Left lung (tissue), 10 donors: Measurements from ENCODE around the gene MGST3. TPM values are rescaled to one million over a fixed set of nuclear protein-coding genes. Genes with fewer than 3 reads are reported as not detected.

Experiments used
- ATAC-seq: fragments of 200-7000 bp; cut with Tn5 transposase; one replicate; pipeline ENCODE4 v1.9.1; 2020; ENCODE audit warnings: moderate library complexity
- DNase-seq, 4 donors: peaks; one replicate each; pipeline ENCODE4 v3.0.0-alpha.2; 2013 to 2020
- H3K27ac ChIP-seq, 2 donors: fragments of 200-600 bp; sonication (generic) in 1 of 2; one replicate each; pipeline versions ENCODE4 v1.5.0 to v1.8.0; 2020 to 2021
- H3K27me3 ChIP-seq, 2 donors: fragments of 200-600 bp; sonication (generic) in 1 of 2; one replicate each; pipeline versions ENCODE4 v1.5.0 to v1.8.0; 2020 to 2021
- H3K36me3 ChIP-seq, 2 donors: fragments of 200-600 bp; sonication (generic) in 1 of 2; one replicate each; pipeline versions ENCODE4 v1.5.0 to v1.8.0; 2020 to 2021
- H3K4me1 ChIP-seq, 2 donors: fragments of 200-600 bp; one replicate each; pipeline ENCODE4 v1.8.0; 2021
- H3K4me3 ChIP-seq, 2 donors: fragments of 200-600 bp; sonication (generic) in 1 of 2; one replicate each; pipeline versions ENCODE4 v1.5.0 to v1.8.0; 2020 to 2021; ENCODE audit warnings: mild to moderate bottlenecking in 1 of 2
- H3K9me3 ChIP-seq, 2 donors: fragments of 200-600 bp; sonication (generic) in 1 of 2; one replicate each; pipeline versions ENCODE4 v1.5.0 to v1.8.0; 2020 to 2021
- intact Hi-C, 2 donors: fragments of 100-400 bp; cut with DNase I; formaldehyde crosslinking; loops; one replicate each; pipeline versions ENCODE4 v1.11.2 to v1.14.2; 2022
- polyA plus RNA-seq, 6 donors: library from polyadenylated mRNA; unstranded; fragments of 120-200 nt; gene quantifications; one replicate each; pipeline ENCODE4 v1.2.1, GENCODE V29; 2013; ENCODE audit not compliant: insufficient read length in 6 of 6
- total RNA-seq, 2 donors: library from RNA; stranded (reverse); fragmentation: NEBNext Ultra II Directional; extraction: Animal tissue kit (Norgen Biotek cat#: 25700); gene quantifications; one replicate each; pipeline ENCODE4 v1.2.1, GENCODE V29; 2021
- TF ChIP-seq, protein P1 (sequence below), 2 donors: fragments of 200-600 bp; sonication (generic) in 1 of 2; IDR thresholded peaks; one replicate each; pipeline versions ENCODE4 v1.5.0 to v1.8.0; 2021; ENCODE audit warnings: antibody characterized with exemption in 2 of 2
- donor health status: DM: no; HTN: yes; CAD: no.
- donor health status: DM: no; HTN: no; CAD: no.

MGST3 gene
- total and polyA plus RNA-seq, 8 donors: 137 to 217 (median 181) TPM

DNA sequence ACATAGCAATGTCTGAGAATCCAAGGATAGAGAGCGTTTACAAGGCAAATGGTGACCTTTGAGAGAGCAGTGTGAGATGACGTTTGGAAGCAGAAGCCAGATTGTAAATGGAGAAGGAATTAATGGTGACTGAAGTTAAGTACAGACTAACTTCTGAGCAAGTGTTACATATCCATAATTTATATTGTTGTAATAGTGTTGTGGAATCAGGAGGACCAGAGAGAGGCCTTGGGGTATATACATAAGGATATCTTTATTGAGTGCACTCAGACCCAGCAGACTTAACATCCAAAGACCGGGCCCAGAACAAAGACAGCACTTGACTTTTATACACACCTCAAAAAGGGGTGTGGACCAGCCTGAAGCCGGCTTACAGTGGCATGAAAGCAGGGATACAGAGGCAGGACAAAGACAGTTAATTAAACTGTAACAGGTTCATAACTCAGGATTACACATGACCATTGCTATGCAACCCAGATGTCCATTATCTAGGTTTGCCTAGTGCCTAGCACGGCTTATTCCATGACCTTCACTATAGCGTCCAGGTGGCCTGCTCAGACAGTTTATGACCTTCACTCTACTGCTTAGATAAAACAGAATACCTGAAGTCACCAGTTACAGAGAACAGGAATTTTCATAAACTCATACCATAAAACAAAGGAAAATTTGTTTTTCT is 2.7 kb upstream of the MGST3 start:
- intact Hi-C loops: no loop called here

DNA sequence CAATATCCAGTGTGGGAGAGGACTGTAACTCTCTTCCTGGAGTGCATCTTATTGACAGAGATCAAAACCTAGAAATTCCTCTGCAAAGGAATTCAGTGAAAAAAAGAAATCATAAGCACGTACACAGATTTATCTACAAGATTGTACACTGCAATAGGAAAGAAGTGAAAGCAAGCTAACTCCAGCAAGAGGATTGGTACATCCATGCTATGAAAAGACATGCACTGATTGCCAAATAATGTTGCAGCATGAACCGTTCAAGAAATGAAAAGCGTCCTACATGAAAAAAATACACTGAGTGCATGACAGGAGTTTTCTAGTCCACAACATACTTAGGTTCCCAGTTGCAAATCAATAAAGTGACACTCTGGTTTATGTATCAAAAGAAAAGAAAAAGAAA is 1.9 kb upstream of the MGST3 start:
- TF ChIP-seq, protein P1, sequence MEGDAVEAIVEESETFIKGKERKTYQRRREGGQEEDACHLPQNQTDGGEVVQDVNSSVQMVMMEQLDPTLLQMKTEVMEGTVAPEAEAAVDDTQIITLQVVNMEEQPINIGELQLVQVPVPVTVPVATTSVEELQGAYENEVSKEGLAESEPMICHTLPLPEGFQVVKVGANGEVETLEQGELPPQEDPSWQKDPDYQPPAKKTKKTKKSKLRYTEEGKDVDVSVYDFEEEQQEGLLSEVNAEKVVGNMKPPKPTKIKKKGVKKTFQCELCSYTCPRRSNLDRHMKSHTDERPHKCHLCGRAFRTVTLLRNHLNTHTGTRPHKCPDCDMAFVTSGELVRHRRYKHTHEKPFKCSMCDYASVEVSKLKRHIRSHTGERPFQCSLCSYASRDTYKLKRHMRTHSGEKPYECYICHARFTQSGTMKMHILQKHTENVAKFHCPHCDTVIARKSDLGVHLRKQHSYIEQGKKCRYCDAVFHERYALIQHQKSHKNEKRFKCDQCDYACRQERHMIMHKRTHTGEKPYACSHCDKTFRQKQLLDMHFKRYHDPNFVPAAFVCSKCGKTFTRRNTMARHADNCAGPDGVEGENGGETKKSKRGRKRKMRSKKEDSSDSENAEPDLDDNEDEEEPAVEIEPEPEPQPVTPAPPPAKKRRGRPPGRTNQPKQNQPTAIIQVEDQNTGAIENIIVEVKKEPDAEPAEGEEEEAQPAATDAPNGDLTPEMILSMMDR (IDR thresholded peaks at IDR 0.05): no peak
- Histone ChIP-seq H3K9me3 (no peaks in the 10 kb centered on the region), H3K4me3 (no peak overlapping the region), H3K4me1 (peaks cover 20 to 33% of the 10 kb centered on the region in 2 donors), H3K36me3 (no peaks in the 10 kb centered on the region), H3K27ac (no peak overlapping the region), H3K27me3 (no peaks in the 10 kb centered on the region)
- no peak for ATAC-seq
- no peak for DNase-seq
- intact Hi-C loops: no loop called here

More for the DNA sequence above, 2.7 kb upstream of the MGST3 start:
- H3K27me3 ChIP-seq: no peaks in the 10 kb centered on the region
- H3K4me3 ChIP-seq: no peak overlapping the region
- H3K27ac ChIP-seq: no peak overlapping the region
- DNase-seq (no peak), ATAC-seq (no peak)
- no peaks in the 10 kb centered on the region for H3K36me3 ChIP-seq
- no peaks in the 10 kb centered on the region for H3K9me3 ChIP-seq
- peaks cover 12 to 25% of the 10 kb centered on the region in 2 donors for H3K4me1 ChIP-seq
- TF ChIP-seq, protein P1 (IDR thresholded peaks at IDR 0.05): no peak

DNA sequence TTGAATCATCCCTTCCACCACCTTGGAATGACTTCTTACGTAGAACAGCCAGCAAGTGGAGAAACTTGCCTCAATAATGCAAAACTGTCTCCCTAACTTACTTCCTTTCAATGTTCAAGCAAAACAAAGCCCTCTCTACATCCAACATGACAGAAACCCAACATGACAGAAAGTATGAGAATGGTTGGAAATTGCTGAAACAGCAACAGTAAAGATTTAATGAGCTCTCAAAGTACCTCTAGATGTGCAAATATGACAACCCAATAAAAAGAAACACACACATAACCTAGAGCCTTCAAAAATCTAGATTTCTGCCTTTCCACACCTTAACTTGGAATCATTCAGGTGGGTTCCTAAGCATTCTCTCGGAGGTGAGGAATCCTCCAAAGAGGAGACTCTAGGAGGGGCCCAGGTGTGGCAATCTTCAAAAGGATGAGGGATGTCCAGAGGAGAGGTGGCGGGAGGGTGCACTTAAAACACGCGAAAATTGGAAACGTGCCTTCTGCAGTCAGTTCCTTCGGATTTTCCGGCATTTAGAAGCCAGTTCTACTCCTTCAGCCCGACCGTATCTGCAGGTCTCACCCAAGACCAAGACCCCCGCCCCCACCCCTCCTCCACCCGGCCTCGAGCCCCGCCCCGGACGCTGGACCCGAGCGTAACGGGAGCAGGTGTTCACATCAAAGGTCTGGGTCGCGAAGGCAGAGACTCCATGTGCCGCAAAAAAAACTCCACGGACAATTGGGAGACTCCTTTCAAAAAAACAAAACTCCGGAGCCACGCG is 996 bp upstream of the MGST3 start:
- intact Hi-C loops: no loop called here
- Histone ChIP-seq H3K9me3 (no peaks in the 10 kb centered on the region), H3K27ac (peak overlapping the region; percentile 90 to 94), H3K4me1 (peaks cover 26 to 40% of the 10 kb centered on the region in 2 donors), H3K27me3 (no peaks in the 10 kb centered on the region), H3K36me3 (no peaks in the 10 kb centered on the region), H3K4me3 (peak overlapping the region; percentile 66 to 83)
- TF ChIP-seq, protein P1 (IDR thresholded peaks at IDR 0.05): no peak
- DNase-seq (no peak), ATAC-seq (peak; percentile 1)

DNA sequence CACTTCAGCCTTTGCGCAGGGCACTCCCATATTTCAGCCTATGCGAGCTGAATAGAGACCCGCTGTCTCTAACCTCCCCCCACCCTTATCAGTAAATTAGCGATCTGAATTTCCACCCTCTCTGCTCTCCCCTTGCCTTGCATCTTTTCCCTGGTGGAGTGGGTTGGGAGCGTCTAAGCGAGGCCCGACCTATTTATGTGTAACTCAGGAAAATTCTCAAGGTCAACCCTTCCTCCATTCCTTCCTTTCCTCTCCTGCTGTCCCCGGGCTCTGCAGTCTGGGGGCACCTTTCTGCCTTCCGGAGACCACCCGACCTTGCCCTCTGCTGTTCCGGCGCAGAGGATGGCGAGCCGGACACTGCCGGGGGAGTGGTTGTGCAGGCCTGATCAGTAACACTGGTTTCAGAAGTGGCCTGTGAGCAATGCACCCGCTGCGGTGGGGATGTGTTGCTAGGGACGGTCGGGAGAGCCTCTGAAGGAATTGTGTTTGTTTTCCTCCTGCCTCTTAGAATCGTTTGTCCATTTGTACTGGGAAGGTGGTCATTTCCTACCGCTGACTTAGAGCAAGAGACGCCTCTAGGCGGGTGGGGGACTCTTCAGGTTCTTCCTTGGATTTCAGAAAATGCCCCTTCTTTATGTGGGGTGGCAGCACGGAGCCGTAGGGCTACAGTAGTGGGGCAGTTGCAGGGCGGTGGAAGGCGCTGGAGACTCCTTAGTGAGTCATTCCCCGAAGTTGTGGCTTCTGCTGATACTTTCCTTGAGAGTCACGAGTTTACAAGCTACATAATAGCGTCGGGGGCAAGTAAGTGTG is 513 bp downstream of the MGST3 start:
- peak overlapping the region; percentile 66 to 83 for H3K4me3 ChIP-seq
- no peaks in the 10 kb centered on the region for H3K9me3 ChIP-seq
- intact Hi-C loops: no loop called here
- peak overlapping the region; percentile 90 to 94 for H3K27ac ChIP-seq
- DNase-seq (peak in 2 of 4 donors; percentile 69 to 84), ATAC-seq (peak; percentile 66)
- H3K4me1 ChIP-seq: peaks cover 33 to 54% of the 10 kb centered on the region in 2 donors
- TF ChIP-seq, protein P1 (IDR thresholded peaks at IDR 0.05): no peak
- no peaks in the 10 kb centered on the region for H3K27me3 ChIP-seq
- H3K36me3 ChIP-seq: peaks cover 0 to 4% of the 10 kb centered on the region in 2 donors
